ENCODE data around the gene FAM168A.
"Not testable (repeated sequence)": the region's sequence is repeated elsewhere in the genome, so short reads cannot be mapped to it uniquely, and the experiment has no call there.

FAM168A gene

GRCh38 chr11:73571982-73572381, 25.9 kb downstream of the FAM168A start:
- H3K4me1 ChIP-seq (ENCODE audit: control insufficient read depth, insufficient read depth, low read length); H3K4me3 ChIP-seq (ENCODE audit: low read depth, low read length); H3K9ac ChIP-seq (ENCODE audit: low read depth, low read length); H3K27me3 ChIP-seq (ENCODE audit: control insufficient read depth, insufficient read depth, low read length); H3K36me3 ChIP-seq (ENCODE audit: control insufficient read depth, insufficient read depth, low read length); H3K9me3 ChIP-seq (ENCODE audit: control insufficient read depth, insufficient read depth, low read length); H3K27ac ChIP-seq (ENCODE audit: low read depth, low read length): not testable (repeated sequence)

DNA sequence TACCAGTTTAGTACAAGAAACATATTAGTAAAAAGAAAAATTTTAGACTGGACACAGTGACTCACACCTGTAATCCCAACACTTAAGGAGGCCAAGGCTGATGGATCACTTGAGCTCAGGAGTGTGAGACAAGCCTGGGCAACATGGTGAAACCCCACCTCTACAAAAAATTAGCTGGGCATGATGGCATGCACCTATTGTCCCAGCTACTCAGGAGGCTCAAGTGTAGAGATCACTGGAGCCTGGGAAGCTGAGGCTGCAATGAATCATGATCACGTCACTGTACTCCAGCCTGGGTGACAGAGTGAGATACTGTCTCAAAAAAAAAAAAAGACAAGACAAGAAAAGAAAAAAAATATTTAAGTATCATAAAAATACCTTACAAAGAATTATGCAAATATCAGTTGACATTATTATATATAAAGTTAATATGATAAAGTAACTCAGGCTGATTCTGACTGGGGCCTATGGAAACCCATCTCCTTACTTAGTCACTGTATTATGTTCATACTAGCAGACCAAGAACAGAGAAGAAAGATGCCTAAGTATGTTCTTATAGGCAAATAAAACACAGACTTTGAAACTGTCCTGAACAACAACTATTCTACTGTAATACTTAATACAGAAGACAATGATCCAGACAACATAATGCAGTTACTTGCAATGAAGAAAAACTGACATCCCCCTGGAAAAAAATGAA, 27.3 kb downstream of the FAM168A start:
- Histone ChIP-seq H3K9ac (ENCODE audit: low read depth, low read length) (no peak overlapping the region), H3K9me3 (ENCODE audit: control insufficient read depth, insufficient read depth, low read length) (no peaks in the 10 kb centered on the region), H3K4me3 (ENCODE audit: low read depth, low read length) (no peak overlapping the region), H3K27me3 (ENCODE audit: control insufficient read depth, insufficient read depth, low read length) (no peaks in the 10 kb centered on the region), H3K27ac (ENCODE audit: low read depth, low read length) (no peak overlapping the region), H3K4me1 (ENCODE audit: control insufficient read depth, insufficient read depth, low read length) (peaks cover 5% of the 10 kb centered on the region; the same call in 1 of the 2 replicates), H3K36me3 (ENCODE audit: control insufficient read depth, insufficient read depth, low read length) (no peaks in the 10 kb centered on the region)

- H3K27ac ChIP-seq (ENCODE audit: low read depth, low read length): no peak overlapping the region
- H3K27me3 ChIP-seq (ENCODE audit: control insufficient read depth, insufficient read depth, low read length): no peaks in the 10 kb centered on the region
- H3K4me1 ChIP-seq (ENCODE audit: control insufficient read depth, insufficient read depth, low read length): peaks cover 6% of the 10 kb centered on the region; the same call in 1 of the 2 replicates
- H3K9ac ChIP-seq (ENCODE audit: low read depth, low read length): no peak overlapping the region
- H3K4me3 ChIP-seq (ENCODE audit: low read depth, low read length): no peak overlapping the region
- H3K36me3 ChIP-seq (ENCODE audit: control insufficient read depth, insufficient read depth, low read length): no peaks in the 10 kb centered on the region
- H3K9me3 ChIP-seq (ENCODE audit: control insufficient read depth, insufficient read depth, low read length): no peaks in the 10 kb centered on the region
Measured at GRCh38 chr11:73566977-73567755, 30.7 kb downstream of the FAM168A start.

DNA sequence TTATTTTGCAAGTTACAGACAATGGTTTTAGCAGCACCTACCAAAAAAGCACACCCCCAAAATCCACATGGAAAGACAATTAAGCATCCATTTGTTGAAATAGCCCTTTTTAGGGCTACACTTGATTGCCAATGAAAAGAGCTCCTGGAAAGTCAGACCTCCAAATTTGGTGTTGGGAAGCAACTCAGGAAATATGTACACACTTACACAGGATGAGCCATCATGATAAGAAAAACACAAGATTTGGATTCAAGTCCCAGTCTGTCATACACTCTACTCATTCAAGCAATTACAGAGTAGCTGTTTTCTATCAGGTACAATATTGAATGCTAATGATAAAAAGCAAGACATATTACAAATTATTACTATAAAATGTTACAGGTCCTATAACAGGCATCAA, 31.5 kb downstream of the FAM168A start:
- H3K27ac ChIP-seq (ENCODE audit: low read depth, low read length): no peak overlapping the region
- H3K4me3 ChIP-seq (ENCODE audit: low read depth, low read length): no peak overlapping the region

DNA sequence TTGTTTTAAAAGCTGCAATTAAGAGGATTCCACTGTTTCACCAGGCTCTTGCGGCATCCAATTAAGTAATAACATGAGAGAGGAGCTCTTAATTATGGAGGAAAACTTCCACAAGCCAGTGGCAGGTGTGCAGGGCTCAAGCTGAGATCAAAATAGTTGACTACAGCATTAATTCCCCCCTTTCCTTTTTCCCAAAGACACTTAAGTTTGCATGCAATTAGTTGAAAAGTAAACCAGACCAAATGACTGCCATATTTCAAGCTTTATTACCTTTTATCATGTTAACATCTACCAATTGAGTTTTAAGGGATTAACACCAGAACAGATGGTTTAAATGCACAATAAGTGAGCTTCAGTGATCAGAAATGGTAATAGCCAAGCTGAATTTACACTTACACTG, 32.1 kb downstream of the FAM168A start:
- H3K36me3 ChIP-seq (ENCODE audit: control insufficient read depth, insufficient read depth, low read length): no peaks in the 10 kb centered on the region
- no peak overlapping the region for H3K9ac ChIP-seq (ENCODE audit: low read depth, low read length)

More for the DNA sequence above, 31.5 kb downstream of the FAM168A start:
- Histone ChIP-seq H3K27me3 (ENCODE audit: control insufficient read depth, insufficient read depth, low read length) (no peaks in the 10 kb centered on the region), H3K9me3 (ENCODE audit: control insufficient read depth, insufficient read depth, low read length) (no peaks in the 10 kb centered on the region), H3K4me1 (ENCODE audit: control insufficient read depth, insufficient read depth, low read length) (peaks cover 6% of the 10 kb centered on the region; the same call in 1 of the 2 replicates), H3K9ac (ENCODE audit: low read depth, low read length) (no peak overlapping the region), H3K36me3 (ENCODE audit: control insufficient read depth, insufficient read depth, low read length) (no peaks in the 10 kb centered on the region)

GRCh38 chr11:73564903-73565302, 33.0 kb downstream of the FAM168A start:
- H3K9ac ChIP-seq (ENCODE audit: low read depth, low read length): no peak overlapping the region
- H3K27me3 ChIP-seq (ENCODE audit: control insufficient read depth, insufficient read depth, low read length): no peaks in the 10 kb centered on the region
- H3K27ac ChIP-seq (ENCODE audit: low read depth, low read length): no peak overlapping the region
- H3K4me3 ChIP-seq (ENCODE audit: low read depth, low read length): no peak overlapping the region
- no peaks in the 10 kb centered on the region for H3K9me3 ChIP-seq (ENCODE audit: control insufficient read depth, insufficient read depth, low read length)
- H3K4me1 ChIP-seq (ENCODE audit: control insufficient read depth, insufficient read depth, low read length): peaks cover 6% of the 10 kb centered on the region; the same call in 1 of the 2 replicates
- H3K36me3 ChIP-seq (ENCODE audit: control insufficient read depth, insufficient read depth, low read length): no peaks in the 10 kb centered on the region

More for the DNA sequence above, 32.1 kb downstream of the FAM168A start:
- H3K4me1 ChIP-seq (ENCODE audit: control insufficient read depth, insufficient read depth, low read length): peaks cover 6% of the 10 kb centered on the region; the same call in 1 of the 2 replicates
- no peaks in the 10 kb centered on the region for H3K9me3 ChIP-seq (ENCODE audit: control insufficient read depth, insufficient read depth, low read length)
- H3K4me3 ChIP-seq (ENCODE audit: low read depth, low read length): no peak overlapping the region
- H3K27me3 ChIP-seq (ENCODE audit: control insufficient read depth, insufficient read depth, low read length): no peaks in the 10 kb centered on the region
- no peak overlapping the region for H3K27ac ChIP-seq (ENCODE audit: low read depth, low read length)

GRCh38 chr11:73563539-73564200, 34.2 kb downstream of the FAM168A start:
- Histone ChIP-seq H3K27me3 (ENCODE audit: control insufficient read depth, insufficient read depth, low read length) (no peaks in the 10 kb centered on the region), H3K9ac (ENCODE audit: low read depth, low read length) (no peak overlapping the region), H3K27ac (ENCODE audit: low read depth, low read length) (no peak overlapping the region), H3K9me3 (ENCODE audit: control insufficient read depth, insufficient read depth, low read length) (no peaks in the 10 kb centered on the region), H3K4me3 (ENCODE audit: low read depth, low read length) (no peak overlapping the region), H3K4me1 (ENCODE audit: control insufficient read depth, insufficient read depth, low read length) (peaks cover 6% of the 10 kb centered on the region; the same call in 1 of the 2 replicates), H3K36me3 (ENCODE audit: control insufficient read depth, insufficient read depth, low read length) (no peaks in the 10 kb centered on the region)

- Histone ChIP-seq H3K9ac (ENCODE audit: low read depth, low read length) (no peak overlapping the region), H3K27ac (ENCODE audit: low read depth, low read length) (no peak overlapping the region), H3K9me3 (ENCODE audit: control insufficient read depth, insufficient read depth, low read length) (no peaks in the 10 kb centered on the region), H3K27me3 (ENCODE audit: control insufficient read depth, insufficient read depth, low read length) (no peaks in the 10 kb centered on the region), H3K36me3 (ENCODE audit: control insufficient read depth, insufficient read depth, low read length) (no peaks in the 10 kb centered on the region), H3K4me1 (ENCODE audit: control insufficient read depth, insufficient read depth, low read length) (peaks cover 5% of the 10 kb centered on the region), H3K4me3 (ENCODE audit: low read depth, low read length) (no peak overlapping the region)
Measured at GRCh38 chr11:73559743-73560142, 38.2 kb downstream of the FAM168A start.

DNA sequence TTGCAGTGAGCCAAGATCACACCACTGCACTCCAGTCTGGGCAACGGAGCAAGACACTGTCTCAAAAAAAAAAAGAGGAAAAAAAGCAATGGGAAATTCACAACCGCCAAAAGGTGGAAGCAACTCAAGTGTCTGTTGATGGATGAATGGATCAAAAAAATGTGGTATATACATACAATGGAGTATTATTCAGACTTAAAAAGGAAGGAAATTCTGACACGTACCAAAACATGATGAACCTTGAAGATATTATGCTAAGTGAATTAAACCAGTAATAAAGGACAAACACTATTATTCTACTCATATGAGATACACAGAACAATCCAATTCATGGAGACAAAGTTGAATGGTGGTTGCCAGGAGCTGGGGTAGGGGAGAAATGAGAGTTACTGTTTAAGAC, 40.9 kb downstream of the FAM168A start:
- peaks cover 16% of the 10 kb centered on the region for H3K4me1 ChIP-seq (ENCODE audit: control insufficient read depth, insufficient read depth, low read length)
- no peaks in the 10 kb centered on the region for H3K27me3 ChIP-seq (ENCODE audit: control insufficient read depth, insufficient read depth, low read length)
- no peaks in the 10 kb centered on the region for H3K36me3 ChIP-seq (ENCODE audit: control insufficient read depth, insufficient read depth, low read length)
- H3K9me3 ChIP-seq (ENCODE audit: control insufficient read depth, insufficient read depth, low read length): no peaks in the 10 kb centered on the region
- no peak overlapping the region for H3K27ac ChIP-seq (ENCODE audit: low read depth, low read length)
- H3K9ac ChIP-seq (ENCODE audit: low read depth, low read length): no peak overlapping the region
- no peak overlapping the region for H3K4me3 ChIP-seq (ENCODE audit: low read depth, low read length)

- Histone ChIP-seq H3K27me3 (ENCODE audit: control insufficient read depth, insufficient read depth, low read length) (no peaks in the 10 kb centered on the region), H3K9ac (ENCODE audit: low read depth, low read length) (no peak overlapping the region), H3K4me1 (ENCODE audit: control insufficient read depth, insufficient read depth, low read length) (peaks cover 16% of the 10 kb centered on the region), H3K4me3 (ENCODE audit: low read depth, low read length) (no peak overlapping the region), H3K27ac (ENCODE audit: low read depth, low read length) (no peak overlapping the region), H3K9me3 (ENCODE audit: control insufficient read depth, insufficient read depth, low read length) (no peaks in the 10 kb centered on the region), H3K36me3 (ENCODE audit: control insufficient read depth, insufficient read depth, low read length) (no peaks in the 10 kb centered on the region)
Measured at GRCh38 chr11:73555615-73556014, 42.3 kb downstream of the FAM168A start.
